Measurements from ENCODE around the gene DAPK3. TPM values are rescaled to one million over a fixed set of nuclear protein-coding genes. Genes with fewer than 3 reads are reported as not detected.

The DAPK3 gene
- polyA plus RNA-seq, 1 experiment, result 105 TPM

GRCh38 chr19:3995607-3996006 lies 24.7 kb upstream of the DAPK3 start:
- CTCF ChIA-PET, result interaction anchor here (3.6 kb wide), 1 partner anchor 8 kb away, joined by 12 read pairs; no protein-coding TSS in a partner anchor
- no peak for DNase-seq (ENCODE audit: low read depth, low spot score)
- Histone ChIP-seq H3K9me3 (ENCODE audit: control insufficient read depth, insufficient read depth, low read length) (no peaks in the 10 kb centered on the region), H3K4me3 (ENCODE audit: low read depth, low read length) (no peak overlapping the region), H3K27ac (ENCODE audit: low read depth, low read length) (no peak overlapping the region), H3K27me3 (ENCODE audit: control insufficient read depth, insufficient read depth, low read length) (no peaks in the 10 kb centered on the region)
- POLR2A ChIA-PET, result interaction anchor here (0.7 kb wide), 1 partner anchor 166 kb away, joined by 3 read pairs; no protein-coding TSS in a partner anchor
- TF ChIP-seq, protein P1, sequence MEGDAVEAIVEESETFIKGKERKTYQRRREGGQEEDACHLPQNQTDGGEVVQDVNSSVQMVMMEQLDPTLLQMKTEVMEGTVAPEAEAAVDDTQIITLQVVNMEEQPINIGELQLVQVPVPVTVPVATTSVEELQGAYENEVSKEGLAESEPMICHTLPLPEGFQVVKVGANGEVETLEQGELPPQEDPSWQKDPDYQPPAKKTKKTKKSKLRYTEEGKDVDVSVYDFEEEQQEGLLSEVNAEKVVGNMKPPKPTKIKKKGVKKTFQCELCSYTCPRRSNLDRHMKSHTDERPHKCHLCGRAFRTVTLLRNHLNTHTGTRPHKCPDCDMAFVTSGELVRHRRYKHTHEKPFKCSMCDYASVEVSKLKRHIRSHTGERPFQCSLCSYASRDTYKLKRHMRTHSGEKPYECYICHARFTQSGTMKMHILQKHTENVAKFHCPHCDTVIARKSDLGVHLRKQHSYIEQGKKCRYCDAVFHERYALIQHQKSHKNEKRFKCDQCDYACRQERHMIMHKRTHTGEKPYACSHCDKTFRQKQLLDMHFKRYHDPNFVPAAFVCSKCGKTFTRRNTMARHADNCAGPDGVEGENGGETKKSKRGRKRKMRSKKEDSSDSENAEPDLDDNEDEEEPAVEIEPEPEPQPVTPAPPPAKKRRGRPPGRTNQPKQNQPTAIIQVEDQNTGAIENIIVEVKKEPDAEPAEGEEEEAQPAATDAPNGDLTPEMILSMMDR (IDR thresholded peaks at IDR 0.05; ENCODE audit: low read depth, low read length), result no peak

GRCh38 chr19:3990815-3991117 lies 19.9 kb upstream of the DAPK3 start:
- TF ChIP-seq, protein P1 (IDR thresholded peaks at IDR 0.05; ENCODE audit: low read depth, low read length), result no peak
- DNase-seq (ENCODE audit: low read depth, low spot score), result no peak
- CTCF ChIA-PET, result interaction anchor here (1.2 to 1.8 kb wide), 2 partner anchors 10 to 196 kb away, joined by 4 to 7 read pairs; no protein-coding TSS in a partner anchor
- Histone ChIP-seq H3K4me3 (ENCODE audit: low read depth, low read length) (no peak overlapping the region), H3K27me3 (ENCODE audit: control insufficient read depth, insufficient read depth, low read length) (no peaks in the 10 kb centered on the region), H3K27ac (ENCODE audit: low read depth, low read length) (no peak overlapping the region), H3K9me3 (ENCODE audit: control insufficient read depth, insufficient read depth, low read length) (no peaks in the 10 kb centered on the region)
- POLR2A ChIA-PET, result interaction anchor here (0.5 to 0.7 kb wide), 2 partner anchors 16 to 96 kb away, joined by 4 to 6 read pairs; no protein-coding TSS in a partner anchor

- Histone ChIP-seq H3K4me3 (ENCODE audit: low read depth, low read length) (peak overlapping the region; percentile 44), H3K27ac (ENCODE audit: low read depth, low read length) (no peak overlapping the region)
- peak; percentile 66 for DNase-seq (ENCODE audit: low read depth, low spot score)
Observed at GRCh38 chr19:3987619-3988371, 16.9 kb upstream of the DAPK3 start.

GRCh38 chr19:3986260-3987041 lies 15.6 kb upstream of the DAPK3 start:
- ChIA-PET POLR2A (interaction anchor here (8.1 kb wide), 1 partner anchor 16 kb away, joined by 221 read pairs; the partner anchor contains the start of gene DAPK3), CTCF (interaction anchor here (0.7 to 1.8 kb wide), 7 partner anchors 27 to 222 kb away, joined by 3 to 17 read pairs (median 5); no protein-coding TSS in a partner anchor)
- Histone ChIP-seq H3K27ac (ENCODE audit: low read depth, low read length) (peak overlapping the region; percentile 75), H3K4me3 (ENCODE audit: low read depth, low read length) (peak overlapping the region; percentile 97), H3K27me3 (ENCODE audit: control insufficient read depth, insufficient read depth, low read length) (no peaks in the 10 kb centered on the region), H3K9me3 (ENCODE audit: control insufficient read depth, insufficient read depth, low read length) (no peaks in the 10 kb centered on the region; the same call in 1 of the 2 replicates)
- no peak for DNase-seq (ENCODE audit: low read depth, low spot score)
- TF ChIP-seq, protein P1 (IDR thresholded peaks at IDR 0.05; ENCODE audit: low read depth, low read length), result peak; percentile 64

More at GRCh38 chr19:3987619-3988371, 16.9 kb upstream of the DAPK3 start:
- Histone ChIP-seq H3K27me3 (ENCODE audit: control insufficient read depth, insufficient read depth, low read length) (no peaks in the 10 kb centered on the region), H3K9me3 (ENCODE audit: control insufficient read depth, insufficient read depth, low read length) (no peaks in the 10 kb centered on the region; the same call in 1 of the 2 replicates)
- TF ChIP-seq, protein P1 (IDR thresholded peaks at IDR 0.05; ENCODE audit: low read depth, low read length), result peak; percentile 90
- POLR2A ChIA-PET, result interaction anchor here (0.6 to 2.0 kb wide), 13 partner anchors 9 to 443 kb away, joined by 3 to 26 read pairs (median 4); partner anchors contain the start of genes DAPK3 and PIAS4
- CTCF ChIA-PET, result interaction anchor here (0.5 to 2.1 kb wide), 63 partner anchors 9 to 1947 kb away, joined by 3 to 39 read pairs (median 4); partner anchors contain the start of genes CHAF1A, MRPL54, PIAS4 and TJP3

Measured in AG04450 (cell line).